Stimulated activated CD4-positive, alpha-beta T cell treated with anti-CD3 and anti-CD28 coated beads, Interleukin-1b, Interleukin-23, amount 100 ng/mL, for 24 hours (primary cell): ENCODE results near the gene CPLANE2.
"Not testable (repeated sequence)": the region's sequence is repeated elsewhere in the genome, so short reads cannot be mapped to it uniquely, and the experiment has no call there.

ENCODE experiments used
- DNase-seq, 4 experiments: peaks; one replicate each; pipeline ENCODE4 v3.0.0-alpha.2; 2020; ENCODE audit warnings: low read depth in 4 of 4, low spot score in 1 of 4

Gene CPLANE2

GRCh38 chr1:16210581-16210980, 26.4 kb downstream of the CPLANE2 start:
- DNase-seq: no peak

GRCh38 chr1:16209847-16210407, 27.1 kb downstream of the CPLANE2 start:
- DNase-seq: no peak

- no peak for DNase-seq
These were observed 27.7 kb downstream of the CPLANE2 start for GRCh38 chr1:16209132-16209846.

- DNase-seq: no peak
These were observed 28.6 kb downstream of the CPLANE2 start for GRCh38 chr1:16208270-16208987.

- DNase-seq: no peak
These were observed 29.4 kb downstream of the CPLANE2 start for GRCh38 chr1:16207318-16208269.

- DNase-seq: peak; percentile 73 to 92 (median 90)
These were observed 30.3 kb downstream of the CPLANE2 start for GRCh38 chr1:16206547-16207317.

GRCh38 chr1:16205891-16206546, 31.0 kb downstream of the CPLANE2 start:
- no peak for DNase-seq

GRCh38 chr1:16205334-16205671, 31.7 kb downstream of the CPLANE2 start:
- DNase-seq: no peak

GRCh38 chr1:16204634-16205333, 32.2 kb downstream of the CPLANE2 start:
- no peak for DNase-seq

GRCh38 chr1:16204216-16204615, 32.8 kb downstream of the CPLANE2 start:
- DNase-seq: no peak

GRCh38 chr1:16203550-16203949, 33.4 kb downstream of the CPLANE2 start:
- no peak for DNase-seq

- DNase-seq: no peak
These were observed 34.4 kb downstream of the CPLANE2 start for GRCh38 chr1:16202281-16203210.

GRCh38 chr1:16199700-16200099, 37.3 kb downstream of the CPLANE2 start:
- no peak for DNase-seq

GRCh38 chr1:16199157-16199501, 37.9 kb downstream of the CPLANE2 start:
- no peak for DNase-seq

GRCh38 chr1:16198444-16199156, 38.4 kb downstream of the CPLANE2 start:
- no peak for DNase-seq

GRCh38 chr1:16196874-16197273, 40.1 kb downstream of the CPLANE2 start:
- no peak for DNase-seq

GRCh38 chr1:16196139-16196538, 40.8 kb downstream of the CPLANE2 start:
- DNase-seq: not testable (repeated sequence)

GRCh38 chr1:16195518-16195905, 41.5 kb downstream of the CPLANE2 start:
- DNase-seq: no peak
